Neural cell (in vitro differentiated cells): ENCODE data around the gene EIF2B4. TPM values are rescaled to one million over a fixed set of nuclear protein-coding genes. Genes with fewer than 3 reads are reported as not detected.

Experiments used
- H2AFZ ChIP-seq: fragments of 200-600, 300-800 bp; sonication (generic), shearing (Covaris generic); 2 replicates; pipeline ENCODE4 v1.6.0; 2014; ENCODE audit warnings: low read depth, mild to moderate bottlenecking, antibody characterized with exemption, low read length, moderate library complexity
- H3F3A ChIP-seq: fragments of 200-600 bp; shearing (Covaris generic); 2 replicates; pipeline ENCODE4 v1.6.1; 2016; ENCODE audit warnings: mild to moderate bottlenecking, moderate library complexity, mixed read lengths, antibody characterized with exemption, low read length; ENCODE audit not compliant: insufficient read depth, poor library complexity, severe bottlenecking
- H3K27ac ChIP-seq: fragments of 200-600, 300-800 bp; sonication (generic), shearing (Covaris generic); 2 replicates; pipeline ENCODE4 v1.5.1; 2014; ENCODE audit warnings: mild to moderate bottlenecking, low read length, moderate library complexity
- H3K27me3 ChIP-seq: fragments of 300-800, 200-600 bp; sonication (generic), shearing (Covaris generic); 2 replicates; pipeline ENCODE4 v1.6.0; 2014; ENCODE audit warnings: mild to moderate bottlenecking, low read depth, low read length, moderate library complexity; ENCODE audit not compliant: insufficient read depth
- H3K36me3 ChIP-seq: fragments of 300-800, 200-600 bp; sonication (generic), shearing (Covaris generic); 2 replicates; pipeline ENCODE4 v1.5.1; 2014; ENCODE audit warnings: mild to moderate bottlenecking, antibody characterized with exemption, low read length, moderate library complexity; ENCODE audit not compliant: insufficient read depth
- H3K4me2 ChIP-seq: fragments of 300-800, 200-600 bp; sonication (generic), shearing (Covaris generic); 2 replicates; pipeline ENCODE4 v1.6.0; 2014; ENCODE audit warnings: mild to moderate bottlenecking, low read length
- H3K4me3 ChIP-seq: fragments of 300-800, 200-600 bp; sonication (generic), shearing (Covaris generic); 2 replicates; pipeline ENCODE4 v1.5.1; 2014; ENCODE audit warnings: mild to moderate bottlenecking, low read length, moderate library complexity
- H3K79me2 ChIP-seq: fragments of 200-600 bp; shearing (Covaris generic); replicated peaks from 2 replicates; pipeline ENCODE4 v1.6.0; 2014; ENCODE audit warnings: mild to moderate bottlenecking, low read length, moderate library complexity; ENCODE audit not compliant: insufficient read depth
- H3K9ac ChIP-seq: fragments of 300-800, 200-600 bp; sonication (generic), shearing (Covaris generic); 2 replicates; pipeline ENCODE4 v1.6.1; 2016; ENCODE audit warnings: mild to moderate bottlenecking, low read length, mixed read lengths
- H3K9me2 ChIP-seq: fragments of 200-600 bp; shearing (Covaris generic); 2 replicates; pipeline ENCODE4 v1.6.1; 2016; ENCODE audit warnings: mild to moderate bottlenecking, low read length, mixed read lengths; ENCODE audit not compliant: insufficient read depth
- H3K9me3 ChIP-seq: fragments of 200-600, 300-800 bp; sonication (generic), shearing (Covaris generic); 2 replicates; pipeline ENCODE4 v1.6.1; 2016; ENCODE audit warnings: mild to moderate bottlenecking, mixed run types, low read length, moderate library complexity, mixed read lengths
- H4K20me1 ChIP-seq: fragments of 200-600 bp; shearing (Covaris generic); 2 replicates; pipeline ENCODE4 v1.6.1; 2016; ENCODE audit warnings: mild to moderate bottlenecking, mixed run types; ENCODE audit not compliant: insufficient read depth
- EP300 ChIP-seq: fragments of 450-650 bp; conservative IDR thresholded peaks from 2 replicates; pipeline ENCODE4 v1.6.1; 2014; ENCODE audit warnings: antibody characterized with exemption, mild to moderate bottlenecking, moderate library complexity; ENCODE audit not compliant: poor library complexity, severe bottlenecking
- EZH2 ChIP-seq: fragments of 200-600, 300-800 bp; shearing (Covaris generic), sonication (generic); IDR thresholded peaks from 2 replicates; pipeline ENCODE4 v1.6.1; 2014; ENCODE audit warnings: antibody characterized with exemption, low read length, borderline replicate concordance, mild to moderate bottlenecking; ENCODE audit not compliant: insufficient read depth, poor library complexity, severe bottlenecking
- MXI1 ChIP-seq: fragments of 450-650 bp; conservative IDR thresholded peaks from 2 replicates; pipeline ENCODE4 v1.6.1; 2014; ENCODE audit warnings: antibody characterized with exemption, mild to moderate bottlenecking; ENCODE audit not compliant: poor library complexity, severe bottlenecking
- POLR2AphosphoS5 ChIP-seq: IDR thresholded peaks from 2 replicates; pipeline ENCODE4 v1.6.1; 2012
- RAD21 ChIP-seq: fragments of 450-650 bp; conservative IDR thresholded peaks from 2 replicates; pipeline ENCODE4 v1.6.1; 2014; ENCODE audit warnings: antibody characterized with exemption, mild to moderate bottlenecking, moderate library complexity
- SMC3 ChIP-seq: fragments of 450-650 bp; conservative IDR thresholded peaks from 2 replicates; pipeline ENCODE4 v1.6.1; 2014; ENCODE audit warnings: antibody characterized with exemption, mild to moderate bottlenecking, moderate library complexity; ENCODE audit not compliant: poor library complexity
- polyA plus RNA-seq: library from polyadenylated mRNA; depleted of rRNA; stranded (reverse); fragments of >200 nt; gene quantifications from 2 replicates; pipeline ENCODE4 v1.2.3, GENCODE V29; 2014
- TF ChIP-seq, protein P1 (sequence below): IDR thresholded peaks from 2 replicates; pipeline ENCODE4 v1.6.1; 2012; ENCODE audit warnings: borderline replicate concordance

The EIF2B4 gene
- polyA plus RNA-seq, 1 donor from 2014 or later: 43.7 TPM

DNA sequence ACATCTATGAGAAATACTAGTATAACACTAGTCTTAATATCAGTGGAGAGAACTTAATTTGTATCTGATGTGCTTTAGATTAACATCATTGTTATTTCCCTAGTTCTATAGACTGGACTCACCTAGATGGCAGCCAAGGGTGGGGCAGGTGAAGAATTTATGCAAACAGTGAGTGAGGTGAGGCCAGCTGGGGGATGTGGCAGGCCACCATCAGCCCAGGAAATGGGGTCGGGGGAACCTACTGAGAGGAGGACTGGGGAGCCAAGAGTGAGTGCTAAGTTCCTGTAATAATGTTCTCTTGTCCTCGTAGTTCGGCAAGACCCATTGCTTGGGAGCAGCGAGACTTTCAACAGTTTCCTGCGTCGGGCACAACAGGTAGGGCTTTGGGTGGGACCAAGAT, 2.8 kb upstream of the EIF2B4 start:
- no peaks in the 10 kb centered on the region for H3K9me2 ChIP-seq
- no peaks in the 10 kb centered on the region for H3K27me3 ChIP-seq
- H3K9me3 ChIP-seq: no peaks in the 10 kb centered on the region
- no peak overlapping the region for H3K27ac ChIP-seq
- H3F3A ChIP-seq: no peaks in the 10 kb centered on the region
- H3K79me2 ChIP-seq: peaks cover 29% of the 10 kb centered on the region
- no peak for TF ChIP-seq MXI1
- no peak for TF ChIP-seq RAD21
- TF ChIP-seq, protein P1, sequence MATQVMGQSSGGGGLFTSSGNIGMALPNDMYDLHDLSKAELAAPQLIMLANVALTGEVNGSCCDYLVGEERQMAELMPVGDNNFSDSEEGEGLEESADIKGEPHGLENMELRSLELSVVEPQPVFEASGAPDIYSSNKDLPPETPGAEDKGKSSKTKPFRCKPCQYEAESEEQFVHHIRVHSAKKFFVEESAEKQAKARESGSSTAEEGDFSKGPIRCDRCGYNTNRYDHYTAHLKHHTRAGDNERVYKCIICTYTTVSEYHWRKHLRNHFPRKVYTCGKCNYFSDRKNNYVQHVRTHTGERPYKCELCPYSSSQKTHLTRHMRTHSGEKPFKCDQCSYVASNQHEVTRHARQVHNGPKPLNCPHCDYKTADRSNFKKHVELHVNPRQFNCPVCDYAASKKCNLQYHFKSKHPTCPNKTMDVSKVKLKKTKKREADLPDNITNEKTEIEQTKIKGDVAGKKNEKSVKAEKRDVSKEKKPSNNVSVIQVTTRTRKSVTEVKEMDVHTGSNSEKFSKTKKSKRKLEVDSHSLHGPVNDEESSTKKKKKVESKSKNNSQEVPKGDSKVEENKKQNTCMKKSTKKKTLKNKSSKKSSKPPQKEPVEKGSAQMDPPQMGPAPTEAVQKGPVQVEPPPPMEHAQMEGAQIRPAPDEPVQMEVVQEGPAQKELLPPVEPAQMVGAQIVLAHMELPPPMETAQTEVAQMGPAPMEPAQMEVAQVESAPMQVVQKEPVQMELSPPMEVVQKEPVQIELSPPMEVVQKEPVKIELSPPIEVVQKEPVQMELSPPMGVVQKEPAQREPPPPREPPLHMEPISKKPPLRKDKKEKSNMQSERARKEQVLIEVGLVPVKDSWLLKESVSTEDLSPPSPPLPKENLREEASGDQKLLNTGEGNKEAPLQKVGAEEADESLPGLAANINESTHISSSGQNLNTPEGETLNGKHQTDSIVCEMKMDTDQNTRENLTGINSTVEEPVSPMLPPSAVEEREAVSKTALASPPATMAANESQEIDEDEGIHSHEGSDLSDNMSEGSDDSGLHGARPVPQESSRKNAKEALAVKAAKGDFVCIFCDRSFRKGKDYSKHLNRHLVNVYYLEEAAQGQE: no peak
- TF ChIP-seq SMC3: no peak
- TF ChIP-seq EZH2: no peak
- no peak for TF ChIP-seq EP300
- no peak overlapping the region for H3K4me3 ChIP-seq
- H2AFZ ChIP-seq: no peak overlapping the region
- H3K36me3 ChIP-seq: no peaks in the 10 kb centered on the region
- H3K9ac ChIP-seq: no peak overlapping the region
- no peak overlapping the region for H3K4me2 ChIP-seq
- H4K20me1 ChIP-seq: no peaks in the 10 kb centered on the region

- Histone ChIP-seq H3K4me2 (peak overlapping the region; percentile 99), H3K36me3 (no peaks in the 10 kb centered on the region), H3K79me2 (peaks cover 29% of the 10 kb centered on the region), H3K27ac (peak overlapping the region; percentile 82), H4K20me1 (no peaks in the 10 kb centered on the region), H3K9me3 (no peaks in the 10 kb centered on the region), H2AFZ (peak overlapping the region; percentile 96), H3K27me3 (no peaks in the 10 kb centered on the region), H3F3A (no peaks in the 10 kb centered on the region), H3K9ac (peak overlapping the region; percentile 97), H3K9me2 (no peaks in the 10 kb centered on the region), H3K4me3 (peak overlapping the region; percentile 93)
- TF ChIP-seq, protein P1: peak; percentile 9
- no peak for TF ChIP-seq POLR2AphosphoS5
- TF ChIP-seq EP300: no peak
Observed at GRCh38 chr2:27370816-27371620, 880 bp upstream of the EIF2B4 start.
